HepG2 (cell line): ENCODE results near the gene MICAL1. TPM values are rescaled to one million over a fixed set of nuclear protein-coding genes. Genes with fewer than 3 reads are reported as not detected.

ENCODE experiments used
- ATAC-seq: fragments of 200-7000 bp; cut with Tn5 transposase; 3 replicates; pipeline ENCODE4 v1.9.1; 2020; ENCODE audit warnings: mild to moderate bottlenecking, moderate library complexity
- BruUV-seq: library from RNA; stranded (reverse); fragments of 400-500 nt; replicated peaks from 2 replicates; lab custom pipeline; 2021; lab: Mats Ljungman, UMichigan
- CTCF ChIA-PET: fragments of 300-600 bp; formaldehyde crosslinking; extraction: SDS; loops from one replicate; lab custom pipeline; 2021; ENCODE audit warnings: low total read pairs, inconsistent platforms, low intra/inter-chr PET ratio; lab: Yijun Ruan, JAX
- POLR2A ChIA-PET: fragments of 350-600 bp; sonication (Branson Sonifier 250); formaldehyde crosslinking; loops from one replicate; lab custom pipeline; 2020; ENCODE audit warnings: antibody characterized with exemption, inconsistent platforms; lab: Yijun Ruan, JAX
- DNase-seq: peaks from one replicate; pipeline ENCODE4 v3.0.0-alpha.2; 2015; ENCODE audit warnings: low spot score
- FAIRE-seq: peaks from 3 replicates; lab custom pipeline; 2011; peaks lifted over from hg19 to GRCh38; lab: Jason Lieb, UNC
- H2AFZ ChIP-seq: one replicate; pipeline ENCODE4 v1.6.1; 2011; ENCODE audit warnings: low read length, inconsistent platforms
- H3K27ac ChIP-seq: fragments of 300-600 bp; 3 replicates; pipeline ENCODE4 v1.8.0; 2011; ENCODE audit warnings: mixed run types, mild to moderate bottlenecking, mixed read lengths, low read length, inconsistent platforms; ENCODE audit not compliant: insufficient read depth; ENCODE audit errors: extremely low read length
- H3K27me3 ChIP-seq, 2 experiments: fragments of 200-600 bp in 1 of 2; 2 replicates in 1 of 2; 3 replicates in 1 of 2; pipeline versions ENCODE4 v1.6.0 to v1.8.0; 2011; ENCODE audit warnings: low read length in 2 of 2, mild to moderate bottlenecking in 2 of 2, moderate library complexity in 2 of 2, inconsistent platforms in 1 of 2; ENCODE audit not compliant: insufficient read depth in 2 of 2, control insufficient read depth in 1 of 2
- H3K36me3 ChIP-seq, 2 experiments: fragments of 200-600 bp in 1 of 2; replicated peaks in 1 of 2; 2 replicates in 1 of 2; 3 replicates in 1 of 2; pipeline versions ENCODE4 v1.5.1 to v1.8.0; 2011; ENCODE audit warnings: low read length in 2 of 2, inconsistent platforms in 1 of 2; ENCODE audit not compliant: insufficient read depth in 2 of 2, control insufficient read depth in 1 of 2
- H3K4me1 ChIP-seq: 2 replicates; pipeline ENCODE4 v1.5.1; 2012; ENCODE audit warnings: low read length, inconsistent platforms; ENCODE audit not compliant: insufficient read depth
- H3K4me2 ChIP-seq: 2 replicates; pipeline ENCODE4 v1.6.0; 2011; ENCODE audit warnings: low read depth, low read length, inconsistent platforms
- H3K4me3 ChIP-seq, 3 experiments: fragments of 200-600 bp in 1 of 3; sonication (generic), shearing (Covaris generic) in 1 of 3; replicated peaks in 1 of 3; 2 replicates each; pipeline ENCODE4 v1.5.1; 2011 to 2016; ENCODE audit warnings: low read length in 3 of 3, inconsistent platforms in 2 of 3, low read depth in 2 of 3, mild to moderate bottlenecking in 2 of 3, control low read depth in 1 of 3, mixed read lengths in 1 of 3; ENCODE audit not compliant: insufficient read depth in 1 of 3
- H3K79me2 ChIP-seq: one replicate; pipeline ENCODE4 v1.6.1; 2011; ENCODE audit warnings: low read length, inconsistent platforms; ENCODE audit not compliant: insufficient read depth
- H3K9ac ChIP-seq: 2 replicates; pipeline ENCODE4 v1.6.0; 2011; ENCODE audit warnings: mild to moderate bottlenecking, low read depth, low read length, inconsistent platforms; ENCODE audit not compliant: insufficient read depth
- H3K9me3 ChIP-seq: 2 replicates; pipeline ENCODE4 v1.5.1; 2012; ENCODE audit warnings: mild to moderate bottlenecking, low read length
- H4K20me1 ChIP-seq: 2 replicates; pipeline ENCODE4 v1.6.0; 2011; ENCODE audit warnings: inconsistent platforms, mild to moderate bottlenecking, low read length, moderate library complexity; ENCODE audit not compliant: insufficient read depth
- ADNP ChIP-seq: sonication (generic); formaldehyde crosslinking; IDR thresholded peaks from 2 replicates; pipeline ENCODE4 v1.4.0; 2020; ENCODE audit warnings: missing genetic modification reagents
- HES4 ChIP-seq: sonication (generic); formaldehyde crosslinking; IDR thresholded peaks from 2 replicates; pipeline ENCODE4 v1.9.0; 2021; ENCODE audit warnings: mild to moderate bottlenecking, missing genetic modification reagents, borderline replicate concordance
- JDP2 ChIP-seq: sonication (generic); formaldehyde crosslinking; IDR thresholded peaks from 2 replicates; pipeline ENCODE4 v1.8.1; 2022; ENCODE audit warnings: missing genetic modification reagents, borderline replicate concordance
- MXD4 ChIP-seq: IDR thresholded peaks from 2 replicates; pipeline ENCODE4 v1.6.1; 2016; ENCODE audit warnings: mild to moderate bottlenecking, missing biosample characterization, missing genetic modification reagents
- NFATC3 ChIP-seq: sonication (generic); formaldehyde crosslinking; IDR thresholded peaks from 2 replicates; pipeline ENCODE4 v1.5.1; 2020; ENCODE audit warnings: mild to moderate bottlenecking, missing genetic modification reagents
- NR1H2 ChIP-seq: sonication (generic); formaldehyde crosslinking; IDR thresholded peaks from 2 replicates; pipeline ENCODE4 v1.8.1; 2022; ENCODE audit warnings: low read depth, missing genetic modification reagents, borderline replicate concordance
- POGK ChIP-seq: sonication (generic); formaldehyde crosslinking; conservative IDR thresholded peaks from 2 replicates; pipeline ENCODE4 v1.8.0; 2022; ENCODE audit warnings: mild to moderate bottlenecking, moderate library complexity, missing genetic modification reagents
- RFX3 ChIP-seq: IDR thresholded peaks from 2 replicates; pipeline ENCODE4 v1.6.1; 2016; ENCODE audit warnings: missing biosample characterization, missing genetic modification reagents
- SMARCC2 ChIP-seq: fragments of 450-650 bp; IDR thresholded peaks from 2 replicates; pipeline ENCODE4 v1.6.1; 2017; ENCODE audit warnings: antibody characterized with exemption, mild to moderate bottlenecking
- ZNF142 ChIP-seq: sonication (generic); formaldehyde crosslinking; IDR thresholded peaks from 2 replicates; pipeline ENCODE4 v1.4.0; 2020; ENCODE audit warnings: missing genetic modification reagents
- ZNF232 ChIP-seq: sonication (generic); formaldehyde crosslinking; IDR thresholded peaks from 2 replicates; pipeline ENCODE4 v1.4.0; 2020; ENCODE audit warnings: missing genetic modification reagents, borderline replicate concordance
- ZNF550 ChIP-seq: sonication (generic); formaldehyde crosslinking; IDR thresholded peaks from 2 replicates; pipeline ENCODE4 v1.4.0; 2020; ENCODE audit warnings: mild to moderate bottlenecking, missing genetic modification reagents, borderline replicate concordance
- ZNF616 ChIP-seq: sonication (generic); formaldehyde crosslinking; IDR thresholded peaks from 2 replicates; pipeline ENCODE4 v1.5.0; 2020; ENCODE audit warnings: low read depth, mild to moderate bottlenecking, missing genetic modification reagents
- ZSCAN29 ChIP-seq: sonication (generic); formaldehyde crosslinking; conservative IDR thresholded peaks from 2 replicates; pipeline ENCODE4 v1.4.0; 2020; ENCODE audit warnings: mild to moderate bottlenecking, missing genetic modification reagents
- WGBS: methylation state at CpG from one replicate; pipeline ENCODE4 v1.1.6; 2017; ENCODE audit warnings: low lambda C conversion rate; 5-methylcytosine and 5-hydroxymethylcytosine counted together
- in situ Hi-C: cut with HindIII; loops from 2 replicates; pipeline ENCODE4 v1.10.0; 2017; ENCODE audit warnings: low pct_unique_long_range_greater_than_20kb; ENCODE audit not compliant: extremely low pct_ligation_motif_present
- intact Hi-C: fragments of 100-400 bp; cut with micrococcal nuclease; formaldehyde crosslinking; loops from one replicate; pipeline ENCODE4 v1.10.0; 2022; ENCODE audit not compliant: unreplicated experiment
- polyA plus RNA-seq, 8 experiments: library from polyadenylated mRNA; depleted of rRNA in 3 of 8; stranded (reverse) in 7 of 8; unstranded in 1 of 8; fragments of >200 nt; fragmentation: Illumina TruSeq in 4 of 8; extraction: Trizol in 4 of 8; gene quantifications; 2 replicates each; pipeline versions ENCODE4 v1.2.1 to v1.2.3, GENCODE V29; 2011 to 2016; ENCODE audit warnings: low read depth in 4 of 8, missing spikeins in 1 of 8, mixed read lengths in 1 of 8; ENCODE audit not compliant: insufficient read depth in 1 of 8
- total RNA-seq, 5 experiments: library from RNA; depleted of rRNA; stranded (reverse); fragments of >200 nt; fragmentation: Illumina TruSeq; extraction: Trizol; gene quantifications; 2 replicates each; pipeline ENCODE4 v1.2.3, GENCODE V29; 2016; ENCODE audit warnings: low read depth in 1 of 5

The MICAL1 gene
- total and polyA plus RNA-seq, 2 of the 13 experiments (the other 11 are each of a cell fraction or from before 2014, with no cell fraction given) = 6.9 to 39.0 TPM

GRCh38 chr6:109461733-109462526 lies 6.4 kb upstream of the MICAL1 start:
- no TSS peak for BruUV-seq
- no peak for ATAC-seq
- TF ChIP-seq ADNP (CRISPR knock-in tag) (no peak), ZSCAN29 (no peak), POGK (no peak), JDP2 (CRISPR knock-in tag) (no peak), ZNF232 (no peak), NFATC3 (CRISPR knock-in tag) (no peak), ZNF550 (no peak), HES4 (CRISPR knock-in tag) (no peak), MXD4 (CRISPR knock-in tag) (no peak), ZNF616 (CRISPR knock-in tag) (no peak), ZNF142 (CRISPR knock-in tag) (no peak), NR1H2 (CRISPR knock-in tag) (no peak), RFX3 (CRISPR knock-in tag) (no peak), SMARCC2 (no peak)

More at GRCh38 chr6:109461733-109462526, 6.4 kb upstream of the MICAL1 start:
- Histone ChIP-seq H4K20me1 (no peaks in the 10 kb centered on the region), H3K27ac (no peak overlapping the region), H3K27me3 (no peaks in the 10 kb centered on the region), H3K9ac (no peak overlapping the region), H3K36me3 (peaks cover 7 to 28% of the 10 kb centered on the region in 2 experiments; a peak in 4 of 5 replicates), H3K4me3 (no peak overlapping the region), H3K9me3 (no peaks in the 10 kb centered on the region), H3K79me2 (no peaks in the 10 kb centered on the region), H3K4me1 (peaks cover 4% of the 10 kb centered on the region; the same call in 1 of the 2 replicates), H3K4me2 (no peak overlapping the region), H2AFZ (no peak overlapping the region)
- DNase-seq = no peak
- ChIA-PET CTCF (no interaction called here), POLR2A (no interaction called here)
- WGBS = 94% methylated on average over 1 of the region's 1 CpG
- FAIRE-seq = no peak
- intact Hi-C loops (no loop called here), in situ Hi-C loops (no loop called here)
